ENCODE results near the gene FOXK1. TPM values are rescaled to one million over a fixed set of nuclear protein-coding genes. Genes with fewer than 3 reads are reported as not detected.
A peak's percentile ranks its signal among the peaks of the same experiment; 100 is the strongest.
"Not testable (repeated sequence)": the region's sequence is repeated elsewhere in the genome, so short reads cannot be mapped to it uniquely, and the experiment has no call there.

Gene FOXK1
- total RNA-seq, 2 donors from 2014 or later = 19.4 to 24.8 TPM

DNA sequence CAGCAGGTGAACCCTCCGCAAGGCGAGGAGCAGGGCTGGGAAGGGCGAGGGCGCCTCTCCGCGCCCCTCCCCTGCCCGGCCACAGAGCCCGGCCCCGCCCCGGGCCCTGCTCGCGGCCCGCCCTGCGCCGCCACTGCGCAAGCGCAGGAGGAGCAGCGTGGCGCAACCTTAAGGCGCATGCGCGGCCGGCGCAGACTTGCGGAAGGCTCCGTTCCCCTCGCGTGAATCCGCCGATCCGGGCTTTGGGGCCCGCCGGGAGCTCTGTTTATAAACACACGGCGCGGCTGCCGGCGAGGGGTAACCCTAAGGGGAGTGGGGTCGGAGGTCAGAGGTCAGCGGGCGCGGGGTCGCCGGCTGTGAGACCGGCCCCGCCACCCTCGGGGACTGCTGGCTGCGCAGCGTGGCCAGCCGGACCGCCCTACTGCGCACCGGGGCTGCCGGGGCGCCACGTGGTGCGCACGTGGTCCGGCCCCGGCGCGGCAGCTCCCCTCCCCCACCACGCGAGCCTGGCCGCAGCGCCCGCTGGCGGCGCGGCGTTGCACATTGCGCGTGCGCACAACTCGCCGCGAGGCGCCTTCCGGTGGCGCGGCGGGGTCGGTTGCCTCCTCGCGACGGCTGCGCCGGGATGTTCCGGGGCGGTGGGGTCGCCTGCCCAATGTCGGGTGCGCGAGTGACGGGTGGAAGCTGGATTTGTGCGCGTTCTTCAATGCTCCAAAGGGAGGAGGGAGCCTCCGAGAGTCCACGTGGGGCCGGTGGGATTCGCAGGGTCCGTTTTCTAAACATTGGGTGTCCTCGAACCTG, 40.2 kb upstream of the FOXK1 start:
- Histone ChIP-seq H3K27me3 (no peaks in the 10 kb centered on the region), H3K9me3 (no peaks in the 10 kb centered on the region), H3K36me3 (no peaks in the 10 kb centered on the region), H3K4me1 (peaks cover 0 to 14% of the 10 kb centered on the region in 2 donors), H3K4me3 (peak overlapping the region; percentile 35 to 60), H3K27ac (peak overlapping the region; percentile 73 to 80)
- TF ChIP-seq, protein P1, sequence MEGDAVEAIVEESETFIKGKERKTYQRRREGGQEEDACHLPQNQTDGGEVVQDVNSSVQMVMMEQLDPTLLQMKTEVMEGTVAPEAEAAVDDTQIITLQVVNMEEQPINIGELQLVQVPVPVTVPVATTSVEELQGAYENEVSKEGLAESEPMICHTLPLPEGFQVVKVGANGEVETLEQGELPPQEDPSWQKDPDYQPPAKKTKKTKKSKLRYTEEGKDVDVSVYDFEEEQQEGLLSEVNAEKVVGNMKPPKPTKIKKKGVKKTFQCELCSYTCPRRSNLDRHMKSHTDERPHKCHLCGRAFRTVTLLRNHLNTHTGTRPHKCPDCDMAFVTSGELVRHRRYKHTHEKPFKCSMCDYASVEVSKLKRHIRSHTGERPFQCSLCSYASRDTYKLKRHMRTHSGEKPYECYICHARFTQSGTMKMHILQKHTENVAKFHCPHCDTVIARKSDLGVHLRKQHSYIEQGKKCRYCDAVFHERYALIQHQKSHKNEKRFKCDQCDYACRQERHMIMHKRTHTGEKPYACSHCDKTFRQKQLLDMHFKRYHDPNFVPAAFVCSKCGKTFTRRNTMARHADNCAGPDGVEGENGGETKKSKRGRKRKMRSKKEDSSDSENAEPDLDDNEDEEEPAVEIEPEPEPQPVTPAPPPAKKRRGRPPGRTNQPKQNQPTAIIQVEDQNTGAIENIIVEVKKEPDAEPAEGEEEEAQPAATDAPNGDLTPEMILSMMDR (IDR thresholded peaks at IDR 0.05) = peak; percentile 31 to 69
- peak; percentile 95 for DNase-seq (ENCODE audit: low spot score)

DNA sequence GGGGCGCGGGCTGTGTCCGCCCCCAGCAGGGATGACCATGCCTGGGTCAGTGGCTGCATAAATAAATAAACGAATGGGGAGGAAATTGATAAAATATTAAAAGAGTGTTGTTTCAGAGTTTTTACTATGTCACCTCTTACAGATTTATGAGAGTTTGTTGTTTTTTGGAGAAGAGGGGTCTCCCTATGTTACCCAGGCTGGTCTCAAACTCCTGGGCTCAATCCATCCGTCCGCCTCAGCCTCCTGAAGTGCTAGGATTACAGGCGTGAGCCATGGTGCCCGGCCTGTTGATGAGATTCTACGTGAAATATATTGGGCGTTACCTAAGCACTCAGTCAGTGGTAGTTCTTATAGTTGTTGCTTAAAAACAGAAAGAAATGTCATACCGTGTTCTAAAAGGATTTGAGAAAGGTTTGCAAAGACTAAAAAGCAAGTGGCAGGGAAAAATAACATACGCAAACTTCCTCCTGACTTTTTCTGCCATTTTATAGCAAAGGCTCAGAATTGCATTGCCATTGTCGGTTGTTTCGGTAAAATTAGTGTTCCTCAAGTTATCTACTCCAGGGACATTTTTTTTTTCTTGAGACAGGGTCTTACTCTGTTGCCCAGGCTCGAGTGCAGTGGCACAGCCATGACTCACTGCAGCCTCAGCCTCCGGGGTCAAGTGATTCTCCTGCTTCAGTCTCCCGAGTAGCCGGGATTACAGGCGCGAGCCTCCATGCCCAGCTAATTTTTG, 39.5 kb upstream of the FOXK1 start:
- Histone ChIP-seq H3K4me1 (peaks cover 0 to 14% of the 10 kb centered on the region in 2 donors), H3K4me3 (peak overlapping the region; percentile 35 to 60), H3K36me3 (no peaks in the 10 kb centered on the region), H3K27ac (peak overlapping the region; percentile 73 to 80), H3K27me3 (no peaks in the 10 kb centered on the region), H3K9me3 (no peaks in the 10 kb centered on the region)
- TF ChIP-seq, protein P1 (IDR thresholded peaks at IDR 0.05) = no peak
- DNase-seq (ENCODE audit: low spot score) = no peak

DNA sequence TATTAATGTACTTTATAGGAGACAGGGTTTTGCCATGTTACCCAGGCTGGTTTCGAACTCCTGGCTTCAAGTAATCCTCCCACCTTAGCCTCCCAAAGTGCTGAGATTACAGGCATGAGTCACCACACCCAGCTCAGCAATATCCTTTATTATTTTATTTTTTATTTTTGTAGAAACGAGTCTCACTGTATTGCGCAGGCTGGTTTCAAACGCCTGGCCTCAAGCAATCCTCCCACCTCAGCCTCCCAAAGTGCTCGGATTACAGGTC, 39.0 kb upstream of the FOXK1 start:
- DNase-seq (ENCODE audit: low spot score); H3K36me3 ChIP-seq; H3K9me3 ChIP-seq; H3K27me3 ChIP-seq; H3K27ac ChIP-seq; H3K4me3 ChIP-seq: not testable (repeated sequence)
- H3K4me1 ChIP-seq = peaks cover 0 to 14% of the 10 kb centered on the region in 2 donors

DNA sequence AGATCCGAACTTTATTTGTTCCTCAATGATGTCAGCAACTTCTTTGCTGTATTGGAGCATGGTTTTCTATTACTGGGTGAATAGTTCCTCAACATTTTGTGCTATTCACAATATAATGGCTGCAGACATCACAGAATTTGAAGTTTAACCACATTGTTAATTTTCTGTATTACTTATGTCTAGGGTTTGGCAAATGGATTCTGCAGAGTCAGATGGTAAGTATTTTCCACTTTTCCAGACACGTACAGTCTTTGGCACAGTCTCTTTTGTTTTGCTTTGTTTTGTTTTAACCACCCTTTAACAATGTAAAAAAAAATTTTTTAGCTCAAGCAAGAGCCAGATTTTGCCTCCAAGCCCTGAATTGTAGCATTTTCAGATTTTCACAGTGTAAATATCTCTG, 36.8 kb upstream of the FOXK1 start:
- TF ChIP-seq, protein P1 (IDR thresholded peaks at IDR 0.05) = no peak
- Histone ChIP-seq H3K4me1 (peaks cover 0 to 14% of the 10 kb centered on the region in 2 donors), H3K27ac (no peak overlapping the region), H3K36me3 (no peaks in the 10 kb centered on the region), H3K9me3 (no peaks in the 10 kb centered on the region), H3K27me3 (no peaks in the 10 kb centered on the region), H3K4me3 (no peak overlapping the region)
- DNase-seq (ENCODE audit: low spot score) = no peak

DNA sequence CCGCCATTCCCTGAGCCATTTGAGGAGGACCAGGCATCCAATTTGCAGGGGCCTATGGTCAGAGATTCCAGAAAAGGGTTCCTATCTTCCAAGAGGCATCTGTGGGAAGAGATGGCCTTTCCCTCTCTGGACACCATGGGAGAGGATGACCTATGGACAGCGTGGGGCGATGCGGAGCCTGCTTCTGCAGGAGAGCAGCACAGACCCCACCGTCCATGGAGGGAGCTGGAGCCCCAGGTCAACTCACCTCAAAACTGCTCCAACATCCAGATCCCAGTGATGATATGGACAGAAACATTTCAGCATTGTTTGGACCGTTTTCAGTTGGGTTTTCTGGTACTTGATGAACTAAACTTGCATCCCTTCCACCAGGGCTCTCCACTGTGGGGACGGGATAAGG, 34.0 kb upstream of the FOXK1 start:
- H3K4me1 ChIP-seq = peaks cover 0 to 6% of the 10 kb centered on the region in 2 donors
- no peaks in the 10 kb centered on the region for H3K36me3 ChIP-seq
- no peak for DNase-seq (ENCODE audit: low spot score)
- no peaks in the 10 kb centered on the region for H3K9me3 ChIP-seq
- no peaks in the 10 kb centered on the region for H3K27me3 ChIP-seq
- H3K27ac ChIP-seq = no peak overlapping the region
- TF ChIP-seq, protein P1 (IDR thresholded peaks at IDR 0.05) = no peak
- no peak overlapping the region for H3K4me3 ChIP-seq

DNA sequence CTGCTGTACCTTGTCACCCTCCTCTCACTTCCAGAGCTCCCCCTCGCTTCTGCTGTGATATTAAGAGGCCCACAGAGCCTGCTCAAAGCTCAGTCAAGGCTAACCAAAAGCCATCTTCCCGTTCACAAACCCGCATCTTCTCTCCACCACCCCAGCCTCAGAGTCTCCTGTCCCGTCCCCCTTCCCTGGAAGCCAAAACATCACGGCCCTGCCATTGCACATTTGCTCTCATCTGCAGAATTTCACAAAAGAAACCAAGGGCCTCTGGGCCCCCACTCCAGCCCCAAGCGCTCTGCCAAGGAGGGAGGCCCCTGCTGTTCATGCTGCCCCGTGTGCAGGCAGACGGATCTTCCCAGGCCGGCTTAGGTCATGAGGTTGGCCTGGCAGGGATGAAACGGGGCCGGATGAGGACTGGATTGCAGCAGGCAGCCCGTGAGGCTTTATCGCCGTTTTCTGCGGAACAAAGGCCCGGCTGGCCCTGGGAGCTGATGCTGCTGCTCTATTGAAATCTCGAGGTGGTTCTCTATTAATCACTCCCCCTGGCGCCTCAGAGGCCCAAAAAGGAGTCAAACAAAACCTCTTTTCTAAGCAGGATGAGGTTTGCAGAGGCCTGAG, 31.6 kb upstream of the FOXK1 start:
- H3K27me3 ChIP-seq = no peaks in the 10 kb centered on the region
- no peaks in the 10 kb centered on the region for H3K9me3 ChIP-seq
- DNase-seq (ENCODE audit: low spot score) = peak; percentile 63
- H3K4me1 ChIP-seq = peaks cover 0 to 6% of the 10 kb centered on the region in 2 donors
- no peaks in the 10 kb centered on the region for H3K36me3 ChIP-seq
- no peak overlapping the region for H3K4me3 ChIP-seq
- TF ChIP-seq, protein P1 (IDR thresholded peaks at IDR 0.05) = no peak
- H3K27ac ChIP-seq = peak overlapping the region in 1 of 2 donors; percentile 35

Data from right atrium auricular region (tissue), 2 donors.